Hepatocyte (in vitro differentiated cells): Measurements from ENCODE around the gene PCDHB13. TPM values are rescaled to one million over a fixed set of nuclear protein-coding genes. Genes with fewer than 3 reads are reported as not detected.

Experiments
- DNase-seq: peaks from one replicate; pipeline ENCODE4 v3.0.0-alpha.2; 2016; ENCODE audit warnings: low spot score
- H2AFZ ChIP-seq: fragments of 200-600 bp; sonication (generic); 2 replicates; pipeline ENCODE4 v1.6.0; 2016; ENCODE audit warnings: antibody characterized with exemption, mild to moderate bottlenecking
- H3K27ac ChIP-seq: fragments of 200-600 bp; sonication (generic); 2 replicates; pipeline ENCODE4 v1.5.1; 2016; ENCODE audit warnings: mild to moderate bottlenecking
- H3K27me3 ChIP-seq: fragments of 200-600 bp; sonication (generic); 2 replicates; pipeline ENCODE4 v1.6.1; 2016
- H3K36me3 ChIP-seq: fragments of 200-600 bp; sonication (generic); replicated peaks from 2 replicates; pipeline ENCODE4 v1.5.1; 2016; ENCODE audit warnings: low read depth; ENCODE audit not compliant: insufficient read depth
- H3K4me1 ChIP-seq: fragments of 200-600 bp; sonication (generic); 2 replicates; pipeline ENCODE4 v1.5.1; 2016; ENCODE audit warnings: mild to moderate bottlenecking, moderate library complexity; ENCODE audit not compliant: insufficient read depth
- H3K4me2 ChIP-seq: fragments of 200-600 bp; sonication (generic); 2 replicates; pipeline ENCODE4 v1.6.0; 2016
- H3K4me3 ChIP-seq: fragments of 200-600 bp; sonication (generic); 2 replicates; pipeline ENCODE4 v1.5.1; 2016; ENCODE audit warnings: mild to moderate bottlenecking
- H3K79me2 ChIP-seq: fragments of 200-600 bp; sonication (generic); 2 replicates; pipeline ENCODE4 v1.6.0; 2017; ENCODE audit warnings: mild to moderate bottlenecking
- H3K9me2 ChIP-seq: fragments of 200-600 bp; sonication (generic); replicated peaks from 2 replicates; pipeline ENCODE4 v1.6.0; 2017; ENCODE audit warnings: mild to moderate bottlenecking; ENCODE audit not compliant: insufficient read depth
- H3K9me3 ChIP-seq: fragments of 200-600 bp; sonication (generic); 2 replicates; pipeline ENCODE4 v1.5.1; 2016; ENCODE audit warnings: low read depth, mild to moderate bottlenecking
- H4K20me1 ChIP-seq: fragments of 200-600 bp; sonication (generic); 2 replicates; pipeline ENCODE4 v1.6.0; 2016; ENCODE audit warnings: mild to moderate bottlenecking; ENCODE audit not compliant: insufficient read depth, poor library complexity, severe bottlenecking
- CTCF ChIP-seq: fragments of 200-600 bp; sonication (generic); IDR thresholded peaks from 2 replicates; pipeline ENCODE4 v1.5.1; 2016; ENCODE audit warnings: antibody characterized with exemption, mild to moderate bottlenecking; ENCODE audit not compliant: poor library complexity
- EZH2 ChIP-seq: fragments of 200-600 bp; sonication (generic); IDR thresholded peaks from 2 replicates; pipeline ENCODE4 v1.6.1; 2016; ENCODE audit warnings: antibody characterized with exemption, mild to moderate bottlenecking, borderline replicate concordance
- EZH2phosphoT487 ChIP-seq: fragments of 200-600 bp; sonication (generic); IDR thresholded peaks from one replicate; pipeline ENCODE4 v1.6.1; 2018; ENCODE audit warnings: antibody characterized with exemption, mild to moderate bottlenecking, low read depth, moderate library complexity; ENCODE audit not compliant: unreplicated experiment, severe bottlenecking
- WGBS: methylation state at CpG from one replicate; pipeline ENCODE4 v1.1.6; 2016; ENCODE audit warnings: low lambda C conversion rate; ENCODE audit errors: missing lambda C conversion rate; 5-methylcytosine and 5-hydroxymethylcytosine counted together
- polyA plus RNA-seq: library from polyadenylated mRNA; unstranded; fragments of >200 nt; fragmentation: Nextera tagmentation; extraction: Ambion mirVana; gene quantifications from 2 replicates; pipeline ENCODE4 v1.2.1, GENCODE V29; 2016
- total RNA-seq: library from RNA; depleted of rRNA; stranded (reverse); fragments of >200 nt; gene quantifications from 2 replicates; pipeline ENCODE4 v1.2.3, GENCODE V29; 2014

PCDHB13 gene
- total and polyA plus RNA-seq, 2 experiments from 2014 or later = 1.1 to 1.9 TPM

- no peaks in the 10 kb centered on the region for H3K27me3 ChIP-seq
- H3K27ac ChIP-seq = no peak overlapping the region
- no peaks in the 10 kb centered on the region for H3K9me2 ChIP-seq
- TF ChIP-seq EZH2 = no peak
- TF ChIP-seq EZH2phosphoT487 = no peak
- TF ChIP-seq CTCF = no peak
- H3K4me2 ChIP-seq = no peak overlapping the region
- H2AFZ ChIP-seq = no peak overlapping the region
- no peaks in the 10 kb centered on the region for H4K20me1 ChIP-seq
- WGBS = 94% methylated on average over 1 of the region's 1 CpG
- H3K36me3 ChIP-seq = no peaks in the 10 kb centered on the region
- no peak for DNase-seq
- no peak overlapping the region for H3K4me3 ChIP-seq
- no peaks in the 10 kb centered on the region for H3K4me1 ChIP-seq
- no peaks in the 10 kb centered on the region for H3K79me2 ChIP-seq
- H3K9me3 ChIP-seq = peaks cover 72% of the 10 kb centered on the region
These were observed 47.5 kb downstream of the PCDHB13 start for GRCh38 chr5:141261238-141261546.

Other genes with a start within 250 kb of the PCDHB13 start
Only the 30 nearest of the 37 such genes appear.
- 0.16 and 0.17 TPM in 2 replicates for gene PCDHB1, start 162.5 kb upstream of the PCDHB13 start, total RNA-seq
- gene PCDHB1, start 162.5 kb upstream of the PCDHB13 start, polyA plus RNA-seq = not detected in 2 replicates
- 23.0 and 27.7 TPM in 2 replicates for gene PCDHB2, start 119.3 kb upstream of the PCDHB13 start, total RNA-seq
- 27.3 and 29.4 TPM in 2 replicates for gene PCDHB2, start 119.3 kb upstream of the PCDHB13 start, polyA plus RNA-seq
- gene PCDHB3, start 113.4 kb upstream of the PCDHB13 start, total RNA-seq = 3.8 and 4.1 TPM in 2 replicates
- gene PCDHB3, start 113.4 kb upstream of the PCDHB13 start, polyA plus RNA-seq = 0.76 and 1.5 TPM in 2 replicates
- 1.9 and 2.5 TPM in 2 replicates for gene PCDHB4, start 92.1 kb upstream of the PCDHB13 start, total RNA-seq
- gene PCDHB4, start 92.1 kb upstream of the PCDHB13 start, polyA plus RNA-seq = 0.29 and 0.94 TPM in 2 replicates
- gene PCDHB5, start 78.7 kb upstream of the PCDHB13 start, total RNA-seq = 7.0 TPM in 2 replicates
- 6.2 and 6.4 TPM in 2 replicates for gene PCDHB5, start 78.7 kb upstream of the PCDHB13 start, polyA plus RNA-seq
- gene PCDHB6, start 63.9 kb upstream of the PCDHB13 start, total RNA-seq = 0.56 and 1.1 TPM in 2 replicates
- gene PCDHB6, start 63.9 kb upstream of the PCDHB13 start, polyA plus RNA-seq = not detected in 2 replicates
- gene PCDHB7, start 41.3 kb upstream of the PCDHB13 start, total RNA-seq = 0.48 and 0.53 TPM in 2 replicates
- 0.51 and 0.56 TPM in 2 replicates for gene PCDHB7, start 41.3 kb upstream of the PCDHB13 start, polyA plus RNA-seq
- 0.24 and 0.63 TPM in 2 replicates for gene PCDHB8, start 36.1 kb upstream of the PCDHB13 start, total RNA-seq
- gene PCDHB8, start 36.1 kb upstream of the PCDHB13 start, polyA plus RNA-seq = 0.17 and 0.75 TPM in 2 replicates
- gene PCDHB16, start 31.5 kb upstream of the PCDHB13 start, total RNA-seq = 2.2 and 3.4 TPM in 2 replicates
- 3.3 and 4.0 TPM in 2 replicates for gene PCDHB16, start 31.5 kb upstream of the PCDHB13 start, polyA plus RNA-seq
- gene PCDHB9, start 26.8 kb upstream of the PCDHB13 start, total RNA-seq = 1.2 and 2.3 TPM in 2 replicates
- 0.33 and 1.0 TPM in 2 replicates for gene PCDHB9, start 26.8 kb upstream of the PCDHB13 start, polyA plus RNA-seq
- 2.4 and 3.1 TPM in 2 replicates for gene PCDHB10, start 21.6 kb upstream of the PCDHB13 start, total RNA-seq
- gene PCDHB10, start 21.6 kb upstream of the PCDHB13 start, polyA plus RNA-seq = 2.7 and 2.8 TPM in 2 replicates
- gene PCDHB11, start 14.3 kb upstream of the PCDHB13 start, total RNA-seq = 0.92 and 2.1 TPM in 2 replicates
- 1.2 and 1.8 TPM in 2 replicates for gene PCDHB11, start 14.3 kb upstream of the PCDHB13 start, polyA plus RNA-seq
- 1.1 and 1.4 TPM in 2 replicates for gene PCDHB12, start 5.2 kb upstream of the PCDHB13 start, total RNA-seq
- gene PCDHB12, start 5.2 kb upstream of the PCDHB13 start, polyA plus RNA-seq = 0.86 and 0.97 TPM in 2 replicates
- 3.9 and 4.3 TPM in 2 replicates for gene PCDHB14, start 9.4 kb downstream of the PCDHB13 start, total RNA-seq
- gene PCDHB14, start 9.4 kb downstream of the PCDHB13 start, polyA plus RNA-seq = 2.2 and 3.0 TPM in 2 replicates
- gene PCDHB15, start 31.5 kb downstream of the PCDHB13 start, total RNA-seq = 1.8 and 3.3 TPM in 2 replicates
- 2.0 and 2.6 TPM in 2 replicates for gene PCDHB15, start 31.5 kb downstream of the PCDHB13 start, polyA plus RNA-seq
- 0.50 and 1.7 TPM in 2 replicates for gene SLC25A2, start 90.1 kb downstream of the PCDHB13 start, total RNA-seq
- not detected in 2 replicates for gene SLC25A2, start 90.1 kb downstream of the PCDHB13 start, polyA plus RNA-seq
- 85.2 and 96.9 TPM in 2 replicates for gene TAF7, start 106.9 kb downstream of the PCDHB13 start, total RNA-seq
- 103 and 107 TPM in 2 replicates for gene TAF7, start 106.9 kb downstream of the PCDHB13 start, polyA plus RNA-seq
- 0.24 and 0.33 TPM in 2 replicates for gene PCDHGA1, start 116.6 kb downstream of the PCDHB13 start, total RNA-seq
- not detected in 2 replicates for gene PCDHGA1, start 116.6 kb downstream of the PCDHB13 start, polyA plus RNA-seq
- gene PCDHGA2, start 124.8 kb downstream of the PCDHB13 start, total RNA-seq = 0.08 TPM in 1 of 2 replicates, not detected in the other
- gene PCDHGA2, start 124.8 kb downstream of the PCDHB13 start, polyA plus RNA-seq = 0.10 TPM in 1 of 2 replicates, not detected in the other
- gene PCDHGA3, start 129.9 kb downstream of the PCDHB13 start, total RNA-seq = not detected in 2 replicates
- gene PCDHGA3, start 129.9 kb downstream of the PCDHB13 start, polyA plus RNA-seq = 0.45 TPM in 1 of 2 replicates, not detected in the other
- 0.24 and 0.53 TPM in 2 replicates for gene PCDHGB1, start 136.2 kb downstream of the PCDHB13 start, total RNA-seq
- gene PCDHGB1, start 136.2 kb downstream of the PCDHB13 start, polyA plus RNA-seq = 0.57 TPM in 1 of 2 replicates, not detected in the other
- gene PCDHGA4, start 141.1 kb downstream of the PCDHB13 start, total RNA-seq = 0.17 and 0.28 TPM in 2 replicates
- 0.24 TPM in 1 of 2 replicates, not detected in the other for gene PCDHGA4, start 141.1 kb downstream of the PCDHB13 start, polyA plus RNA-seq
- 0.20 and 0.33 TPM in 2 replicates for gene PCDHGB2, start 146.1 kb downstream of the PCDHB13 start, total RNA-seq
- gene PCDHGB2, start 146.1 kb downstream of the PCDHB13 start, polyA plus RNA-seq = not detected in 2 replicates
- gene PCDHGA5, start 150.2 kb downstream of the PCDHB13 start, total RNA-seq = 0.03 and 0.20 TPM in 2 replicates
- gene PCDHGA5, start 150.2 kb downstream of the PCDHB13 start, polyA plus RNA-seq = not detected in 2 replicates
- not detected in 2 replicates for gene PCDHGB3, start 156.3 kb downstream of the PCDHB13 start, total RNA-seq
- gene PCDHGB3, start 156.3 kb downstream of the PCDHB13 start, polyA plus RNA-seq = not detected in 2 replicates
- gene PCDHGA6, start 160.0 kb downstream of the PCDHB13 start, total RNA-seq = 0.12 TPM in 1 of 2 replicates, not detected in the other
- gene PCDHGA6, start 160.0 kb downstream of the PCDHB13 start, polyA plus RNA-seq = 0.11 TPM in 1 of 2 replicates, not detected in the other
- gene PCDHGA7, start 168.8 kb downstream of the PCDHB13 start, total RNA-seq = 0.04 and 0.10 TPM in 2 replicates
- not detected in 2 replicates for gene PCDHGA7, start 168.8 kb downstream of the PCDHB13 start, polyA plus RNA-seq
- 20.0 and 20.9 TPM in 2 replicates for gene PCDHGB4, start 173.8 kb downstream of the PCDHB13 start, total RNA-seq
- 14.2 and 17.9 TPM in 2 replicates for gene PCDHGB4, start 173.8 kb downstream of the PCDHB13 start, polyA plus RNA-seq
- gene PCDHGA8, start 178.7 kb downstream of the PCDHB13 start, total RNA-seq = 1.00 and 1.5 TPM in 2 replicates
- gene PCDHGA8, start 178.7 kb downstream of the PCDHB13 start, polyA plus RNA-seq = 0.28 and 0.53 TPM in 2 replicates
- 0.17 and 2.0 TPM in 2 replicates for gene PCDHGB5, start 184.0 kb downstream of the PCDHB13 start, total RNA-seq
- gene PCDHGB5, start 184.0 kb downstream of the PCDHB13 start, polyA plus RNA-seq = 0.09 and 0.30 TPM in 2 replicates